Natural killer cell (primary cell): ENCODE measurements around the gene HPSE2. TPM values are rescaled to one million over a fixed set of nuclear protein-coding genes. Genes with fewer than 3 reads are reported as not detected.

Experiments used
- ATAC-seq, 3 donors: fragments of 150-1000 bp in 2 of 3; fragments of 200-7000 bp in 1 of 3; cut with Tn5 transposase; 1 replicate in 1 of 3; 2 replicates in 2 of 3; pipeline ENCODE4 v1.10.0; 2021; ENCODE audit warnings: mild to moderate bottlenecking in 2 of 3, moderate library complexity in 2 of 3
- DNase-seq, 2 donors: peaks; one replicate each; pipeline versions ENCODE4 v3.0.0 to v3.0.0-alpha.2; 2013 to 2021; ENCODE audit warnings: mixed read lengths in 1 of 2
- H3K27ac ChIP-seq: one replicate; pipeline ENCODE4 v1.5.1; 2013; ENCODE audit warnings: mild to moderate bottlenecking, low read length
- H3K27me3 ChIP-seq: one replicate; pipeline ENCODE4 v1.6.1; 2013; ENCODE audit warnings: low read length; ENCODE audit not compliant: control insufficient read depth, insufficient read depth
- H3K36me3 ChIP-seq: one replicate; pipeline ENCODE4 v1.6.1; 2013; ENCODE audit warnings: low read length; ENCODE audit not compliant: control insufficient read depth, insufficient read depth
- H3K4me1 ChIP-seq: one replicate; pipeline ENCODE4 v1.6.1; 2013; ENCODE audit warnings: low read length; ENCODE audit not compliant: control insufficient read depth, insufficient read depth
- H3K4me3 ChIP-seq: one replicate; pipeline ENCODE4 v1.5.1; 2013; ENCODE audit warnings: low read length
- H3K9me3 ChIP-seq: one replicate; pipeline ENCODE4 v1.6.1; 2013; ENCODE audit warnings: low read length; ENCODE audit not compliant: control insufficient read depth, insufficient read depth
- H3K27ac Mint-ChIP-seq, 2 donors: one replicate each; pipeline ENCODE4 v1.8.0; 2022; ENCODE audit warnings: mild to moderate bottlenecking in 2 of 2, mixed read lengths in 2 of 2, moderate library complexity in 1 of 2
- H3K27me3 Mint-ChIP-seq, 2 donors: one replicate each; pipeline ENCODE4 v1.8.0; 2022; ENCODE audit warnings: low read depth in 2 of 2, mixed read lengths in 2 of 2
- H3K36me3 Mint-ChIP-seq: one replicate; pipeline ENCODE4 v1.8.0; 2022; ENCODE audit warnings: mixed read lengths
- H3K4me1 Mint-ChIP-seq, 2 donors: one replicate each; pipeline ENCODE4 v1.8.0; 2022; ENCODE audit warnings: mixed read lengths in 2 of 2
- H3K4me3 Mint-ChIP-seq: one replicate; pipeline ENCODE4 v1.8.0; 2022; ENCODE audit warnings: mild to moderate bottlenecking, moderate library complexity, mixed read lengths
- H3K9me3 Mint-ChIP-seq, 2 donors: one replicate each; pipeline ENCODE4 v1.8.0; 2022; ENCODE audit warnings: mixed read lengths in 2 of 2
- CTCF ChIP-seq: fragments of 200-600 bp; IDR thresholded peaks from one replicate; pipeline ENCODE4 v1.8.0; 2022; ENCODE audit warnings: antibody characterized with exemption
- WGBS: methylation state at CpG from one replicate; pipeline ENCODE4 v1.1.7; 2013; ENCODE audit warnings: missing lambda C conversion rate; ENCODE audit not compliant: insufficient coverage; 5-methylcytosine and 5-hydroxymethylcytosine counted together
- intact Hi-C: fragments of 100-400 bp; cut with micrococcal nuclease; formaldehyde crosslinking; loops from one replicate; pipeline ENCODE4 v1.14.2; 2022
- total RNA-seq, 4 donors: library from RNA; stranded (reverse); fragments of 120-200 nt in 1 of 4; gene quantifications; one replicate each; pipeline versions ENCODE4 v1.2.3 to v1.2.4, GENCODE V29; 2013 to 2022

The HPSE2 gene
- total RNA-seq, 3 donors from 2014 or later (not counting 1 experiment from before 2014, with no cell fraction given): not detected

GRCh38 chr10:98980353-98980752 lies 255.3 kb downstream of the HPSE2 start:
- Mint-ChIP-seq H3K4me3 (no peak overlapping the region), H3K4me1 (no peaks in the 10 kb centered on the region), H3K27ac (no peak overlapping the region), H3K9me3 (peaks cover 3 to 9% of the 10 kb centered on the region in 2 donors), H3K27me3 (no peaks in the 10 kb centered on the region), H3K36me3 (no peaks in the 10 kb centered on the region)
- no peak for TF ChIP-seq CTCF
- H3K36me3 ChIP-seq: no peaks in the 10 kb centered on the region
- DNase-seq: no peak
- H3K9me3 ChIP-seq: no peaks in the 10 kb centered on the region
- H3K27me3 ChIP-seq: no peaks in the 10 kb centered on the region
- H3K4me3 ChIP-seq: no peak overlapping the region
- 61% methylated on average over 5 of the region's 5 CpGs for WGBS
- H3K4me1 ChIP-seq: no peaks in the 10 kb centered on the region
- no peak overlapping the region for H3K27ac ChIP-seq
- intact Hi-C loops: no loop called here
- no peak for ATAC-seq

GRCh38 chr10:98971464-98971863 lies 264.2 kb downstream of the HPSE2 start:
- Mint-ChIP-seq H3K27me3 (no peaks in the 10 kb centered on the region), H3K36me3 (no peaks in the 10 kb centered on the region), H3K4me3 (no peak overlapping the region), H3K4me1 (no peaks in the 10 kb centered on the region), H3K27ac (no peak overlapping the region), H3K9me3 (peaks cover 0 to 5% of the 10 kb centered on the region in 2 donors)
- DNase-seq (no peak), ATAC-seq (no peak)
- no peaks in the 10 kb centered on the region for H3K4me1 ChIP-seq
- TF ChIP-seq CTCF: no peak
- no peaks in the 10 kb centered on the region for H3K36me3 ChIP-seq
- H3K4me3 ChIP-seq: no peak overlapping the region
- 68% methylated on average over 1 of the region's 2 CpGs for WGBS
- no peaks in the 10 kb centered on the region for H3K9me3 ChIP-seq
- no peaks in the 10 kb centered on the region for H3K27me3 ChIP-seq
- no peak overlapping the region for H3K27ac ChIP-seq
- intact Hi-C loops: no loop called here

DNA sequence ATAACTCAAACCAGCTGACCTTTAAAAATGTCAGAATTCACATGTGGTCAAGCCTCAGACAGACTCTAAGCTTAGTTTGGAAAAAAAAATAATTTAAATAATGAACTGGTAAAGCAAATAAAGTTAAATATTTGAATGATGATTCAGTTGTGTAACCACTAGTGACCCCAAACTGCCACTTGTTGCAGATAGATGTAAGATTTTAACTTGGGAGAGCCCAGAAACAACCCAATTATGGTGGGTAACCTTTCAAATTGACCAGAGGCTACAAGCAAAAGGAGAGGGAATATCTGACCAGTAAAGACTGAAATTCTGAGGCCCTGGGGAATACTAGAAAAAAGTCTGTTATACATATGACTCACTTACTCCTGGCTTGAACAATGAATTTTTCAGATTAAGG lies 268.1 kb downstream of the HPSE2 start:
- Histone ChIP-seq H3K9me3 (no peaks in the 10 kb centered on the region), H3K36me3 (no peaks in the 10 kb centered on the region), H3K27ac (no peak overlapping the region), H3K27me3 (no peaks in the 10 kb centered on the region), H3K4me1 (no peaks in the 10 kb centered on the region), H3K4me3 (no peak overlapping the region)
- no peak for DNase-seq
- ATAC-seq: no peak
- Mint-ChIP-seq H3K27ac (no peak overlapping the region), H3K4me1 (no peaks in the 10 kb centered on the region), H3K9me3 (peaks cover 0 to 14% of the 10 kb centered on the region in 2 donors), H3K4me3 (no peak overlapping the region), H3K36me3 (no peaks in the 10 kb centered on the region), H3K27me3 (no peaks in the 10 kb centered on the region)
- intact Hi-C loops: no loop called here
- no peak for TF ChIP-seq CTCF

GRCh38 chr10:98963608-98964007 lies 272.0 kb downstream of the HPSE2 start:
- Histone ChIP-seq H3K27me3 (no peaks in the 10 kb centered on the region), H3K36me3 (no peaks in the 10 kb centered on the region), H3K4me3 (no peak overlapping the region), H3K4me1 (no peaks in the 10 kb centered on the region), H3K9me3 (no peaks in the 10 kb centered on the region), H3K27ac (no peak overlapping the region)
- WGBS: 100% methylated on average over 1 of the region's 2 CpGs
- ATAC-seq (no peak), DNase-seq (no peak)
- no peak for TF ChIP-seq CTCF
- Mint-ChIP-seq H3K27me3 (no peaks in the 10 kb centered on the region), H3K27ac (no peak overlapping the region), H3K9me3 (peaks cover 0 to 9% of the 10 kb centered on the region in 2 donors), H3K4me3 (no peak overlapping the region), H3K36me3 (no peaks in the 10 kb centered on the region), H3K4me1 (no peaks in the 10 kb centered on the region)
- intact Hi-C loops: no loop called here
